K562 (cell line): ENCODE measurements around the gene FAM110D. TPM values are rescaled to one million over a fixed set of nuclear protein-coding genes. Genes with fewer than 3 reads are reported as not detected.

ENCODE experiments used
- ARID2 ChIP-seq: fragments of 450-650 bp; IDR thresholded peaks from 2 replicates; pipeline ENCODE4 v1.6.1; 2017; ENCODE audit warnings: antibody characterized with exemption, mild to moderate bottlenecking
- CC2D1A ChIP-seq: fragments of 450-650 bp; IDR thresholded peaks from 2 replicates; pipeline ENCODE4 v1.6.1; 2017; ENCODE audit warnings: mild to moderate bottlenecking
- DNMT1 ChIP-seq: fragments of 450-650 bp; IDR thresholded peaks from 2 replicates; pipeline ENCODE4 v1.6.1; 2016; ENCODE audit warnings: antibody characterized with exemption, mild to moderate bottlenecking
- E2F3 ChIP-seq: fragments of 250-450 bp; sonication (Bioruptor Pico); IDR thresholded peaks from 2 replicates; pipeline ENCODE4 v1.4.0; 2020; ENCODE audit warnings: mild to moderate bottlenecking
- ERF ChIP-seq: fragments of 450-650 bp; formaldehyde crosslinking; IDR thresholded peaks from 2 replicates; pipeline ENCODE4 v1.4.0; 2020; ENCODE audit warnings: mild to moderate bottlenecking, mixed read lengths
- FOXK2 ChIP-seq, 2 experiments: fragments of 450-650 bp; IDR thresholded peaks in 1 of 2; conservative IDR thresholded peaks in 1 of 2; 2 replicates each; pipeline ENCODE4 v1.6.1; 2016; ENCODE audit warnings: low read depth in 2 of 2, mild to moderate bottlenecking in 1 of 2
- MCM3 ChIP-seq: fragments of 450-650 bp; IDR thresholded peaks from 2 replicates; pipeline ENCODE4 v1.6.1; 2016
- PCBP1 ChIP-seq: fragments of 200-400 bp; formaldehyde crosslinking; IDR thresholded peaks from 2 replicates; pipeline ENCODE4 v1.6.1; 2018; ENCODE audit warnings: mild to moderate bottlenecking, low read depth, low read length; ENCODE audit not compliant: poor library complexity, severe bottlenecking
- PCBP2 ChIP-seq: fragments of 200-400 bp; formaldehyde crosslinking; IDR thresholded peaks from 2 replicates; pipeline ENCODE4 v1.6.1; 2018; ENCODE audit warnings: low read length, low read depth, mild to moderate bottlenecking, moderate library complexity; ENCODE audit not compliant: poor library complexity, severe bottlenecking
- PTBP1 ChIP-seq: fragments of 200-400 bp; formaldehyde crosslinking; IDR thresholded peaks from 2 replicates; pipeline ENCODE4 v1.6.1; 2017; ENCODE audit warnings: low read depth, low read length
- SMARCB1 ChIP-seq: IDR thresholded peaks from 2 replicates; pipeline ENCODE4 v1.6.1; 2011; ENCODE audit warnings: improper control_type of control experiment, low read depth; ENCODE audit not compliant: insufficient read length
- SMARCE1 ChIP-seq: fragments of 450-650 bp; IDR thresholded peaks from 2 replicates; pipeline ENCODE4 v1.7.1; 2016; ENCODE audit warnings: mild to moderate bottlenecking
- SNIP1 ChIP-seq: fragments of 450-650 bp; IDR thresholded peaks from 2 replicates; pipeline ENCODE4 v1.7.1; 2017; ENCODE audit warnings: low read depth, mild to moderate bottlenecking
- SREBF1 ChIP-seq: fragments of 150-350 bp; IDR thresholded peaks from 2 replicates; pipeline ENCODE4 v1.6.1; 2014; ENCODE audit warnings: antibody characterized with exemption, low read depth, low read length, borderline replicate concordance
- STAT5A ChIP-seq: IDR thresholded peaks from 2 replicates; pipeline ENCODE4 v1.6.1; 2012; ENCODE audit warnings: low read length, inconsistent platforms, borderline replicate concordance
- XRCC5 ChIP-seq: fragments of 200-400 bp; formaldehyde crosslinking; IDR thresholded peaks from 2 replicates; pipeline ENCODE4 v1.6.1; 2017; ENCODE audit warnings: low read depth, mild to moderate bottlenecking, low read length
- ZNF224 ChIP-seq: sonication (generic); formaldehyde crosslinking; IDR thresholded peaks from 2 replicates; pipeline ENCODE4 v1.8.0; 2022; ENCODE audit warnings: mild to moderate bottlenecking, missing genetic modification reagents
- ZNF551 ChIP-seq: fragments of 250-450 bp; sonication (Bioruptor Pico); IDR thresholded peaks from 2 replicates; pipeline ENCODE4 v1.5.0; 2021; ENCODE audit warnings: mild to moderate bottlenecking, moderate library complexity
- ZNF586 ChIP-seq: fragments of 450-650 bp; formaldehyde crosslinking; conservative IDR thresholded peaks from 2 replicates; pipeline ENCODE4 v1.4.0; 2020; ENCODE audit warnings: mild to moderate bottlenecking, moderate library complexity
- polyA plus RNA-seq, 8 experiments: library from polyadenylated mRNA; depleted of rRNA in 4 of 8; stranded (reverse) in 5 of 8; unstranded in 3 of 8; fragments of >200 nt; fragmentation: Nextera tagmentation in 2 of 8; fragmentation: Illumina TruSeq in 1 of 8; extraction: Ambion mirVana in 2 of 8; extraction: Trizol in 1 of 8; gene quantifications; 2 replicates each; pipeline versions ENCODE4 v1.2.1 to v1.2.3, GENCODE V29; 2011 to 2014; ENCODE audit warnings: inconsistent platforms in 1 of 8, missing spikeins in 1 of 8
- total RNA-seq, 7 experiments: library from RNA; depleted of rRNA in 6 of 7; stranded (reverse); fragments of >200 nt in 6 of 7; fragmentation: Illumina TruSeq in 2 of 7; extraction: Trizol in 2 of 7; gene quantifications; 2 replicates each; pipeline versions ENCODE4 v1.2.1 to v1.2.3, GENCODE V29; 2011 to 2021; ENCODE audit warnings: low replicate concordance in 1 of 7
- TF ChIP-seq, protein P1 (sequence below): fragments of 450-650 bp; conservative IDR thresholded peaks from 2 replicates; pipeline ENCODE4 v1.6.1; 2016; ENCODE audit warnings: missing genetic modification characterization, low read depth, mild to moderate bottlenecking, missing compliant biosample characterization, moderate library complexity
- TF ChIP-seq, protein P2 (sequence below): fragments of 250-450 bp; sonication (Bioruptor Pico); IDR thresholded peaks from 2 replicates; pipeline ENCODE4 v1.8.0; 2021; ENCODE audit warnings: mild to moderate bottlenecking, moderate library complexity
- TF ChIP-seq, protein P3 (sequence below): sonication (generic); formaldehyde crosslinking; IDR thresholded peaks from 2 replicates; pipeline ENCODE4 v1.8.0; 2022; ENCODE audit warnings: missing genetic modification reagents, mild to moderate bottlenecking, borderline replicate concordance
- TF ChIP-seq, protein P4 (sequence below): sonication (generic); IDR thresholded peaks from 2 replicates; pipeline ENCODE4 v1.6.1; 2016
- TF ChIP-seq, protein P5 (sequence below): fragments of 450-650 bp; formaldehyde crosslinking; IDR thresholded peaks from 2 replicates; pipeline ENCODE4 v1.4.0; 2022; ENCODE audit warnings: mild to moderate bottlenecking, moderate library complexity

Gene FAM110D
- total and polyA plus RNA-seq, 9 of the 15 experiments (the other 6 are each of a cell fraction or from before 2014, with no cell fraction given): 0.04 to 1.1 (median 0.33) TPM

DNA sequence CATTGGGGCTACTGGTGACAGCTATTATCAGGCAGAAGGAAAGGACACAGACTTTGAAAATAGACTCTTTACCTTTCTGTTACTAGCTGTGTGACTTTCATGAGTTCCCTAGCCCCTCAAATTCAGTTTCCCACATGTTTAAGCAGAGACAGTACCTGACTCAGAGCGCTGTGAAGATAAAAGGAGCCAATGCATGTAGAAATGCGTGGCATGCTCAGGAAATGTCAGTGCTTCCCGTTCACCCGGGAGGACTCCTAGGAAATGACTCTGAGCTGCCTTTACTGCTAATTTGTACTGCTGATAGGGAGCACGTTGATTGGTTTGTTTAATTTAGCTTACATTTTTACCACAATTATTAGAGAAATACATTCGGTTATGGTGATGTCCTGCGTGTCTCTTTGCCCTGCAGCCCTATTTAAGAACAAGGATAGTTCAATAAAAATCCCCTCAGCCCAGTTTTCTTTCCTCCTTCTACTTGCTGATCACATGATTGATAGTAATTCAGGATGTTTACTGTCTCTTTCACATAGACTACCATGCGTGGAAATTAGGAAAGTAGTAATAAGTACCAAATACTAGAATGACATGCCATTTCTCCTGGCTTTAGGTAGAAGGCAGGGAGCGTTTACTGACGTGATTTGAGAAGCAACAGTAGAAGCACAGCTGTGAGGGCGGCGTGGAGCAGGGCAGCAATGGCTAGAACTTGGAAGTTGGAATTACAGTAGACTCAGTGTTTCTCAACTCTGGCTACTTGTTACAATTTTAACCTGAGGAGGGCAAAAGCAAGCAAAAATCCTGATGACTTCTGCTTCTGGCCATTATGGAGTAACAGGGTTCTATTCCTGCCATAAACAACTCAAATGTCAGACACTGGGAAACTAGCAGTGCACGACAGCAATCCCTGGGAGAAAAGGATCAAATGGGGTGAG, 31.4 kb upstream of the FAM110D start (continued):
- TF ChIP-seq, protein P1, sequence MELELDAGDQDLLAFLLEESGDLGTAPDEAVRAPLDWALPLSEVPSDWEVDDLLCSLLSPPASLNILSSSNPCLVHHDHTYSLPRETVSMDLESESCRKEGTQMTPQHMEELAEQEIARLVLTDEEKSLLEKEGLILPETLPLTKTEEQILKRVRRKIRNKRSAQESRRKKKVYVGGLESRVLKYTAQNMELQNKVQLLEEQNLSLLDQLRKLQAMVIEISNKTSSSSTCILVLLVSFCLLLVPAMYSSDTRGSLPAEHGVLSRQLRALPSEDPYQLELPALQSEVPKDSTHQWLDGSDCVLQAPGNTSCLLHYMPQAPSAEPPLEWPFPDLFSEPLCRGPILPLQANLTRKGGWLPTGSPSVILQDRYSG (tag): peak; percentile 68
- TF ChIP-seq STAT5A: no peak
- TF ChIP-seq, protein P2, sequence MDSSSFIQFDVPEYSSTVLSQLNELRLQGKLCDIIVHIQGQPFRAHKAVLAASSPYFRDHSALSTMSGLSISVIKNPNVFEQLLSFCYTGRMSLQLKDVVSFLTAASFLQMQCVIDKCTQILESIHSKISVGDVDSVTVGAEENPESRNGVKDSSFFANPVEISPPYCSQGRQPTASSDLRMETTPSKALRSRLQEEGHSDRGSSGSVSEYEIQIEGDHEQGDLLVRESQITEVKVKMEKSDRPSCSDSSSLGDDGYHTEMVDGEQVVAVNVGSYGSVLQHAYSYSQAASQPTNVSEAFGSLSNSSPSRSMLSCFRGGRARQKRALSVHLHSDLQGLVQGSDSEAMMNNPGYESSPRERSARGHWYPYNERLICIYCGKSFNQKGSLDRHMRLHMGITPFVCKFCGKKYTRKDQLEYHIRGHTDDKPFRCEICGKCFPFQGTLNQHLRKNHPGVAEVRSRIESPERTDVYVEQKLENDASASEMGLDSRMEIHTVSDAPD: no peak
- TF ChIP-seq, protein P3, sequence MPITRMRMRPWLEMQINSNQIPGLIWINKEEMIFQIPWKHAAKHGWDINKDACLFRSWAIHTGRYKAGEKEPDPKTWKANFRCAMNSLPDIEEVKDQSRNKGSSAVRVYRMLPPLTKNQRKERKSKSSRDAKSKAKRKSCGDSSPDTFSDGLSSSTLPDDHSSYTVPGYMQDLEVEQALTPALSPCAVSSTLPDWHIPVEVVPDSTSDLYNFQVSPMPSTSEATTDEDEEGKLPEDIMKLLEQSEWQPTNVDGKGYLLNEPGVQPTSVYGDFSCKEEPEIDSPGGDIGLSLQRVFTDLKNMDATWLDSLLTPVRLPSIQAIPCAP (CRISPR knock-in tag): no peak
- TF ChIP-seq ZNF586 (CRISPR knock-in tag): no peak
- no peak for TF ChIP-seq MCM3
- no peak for TF ChIP-seq SREBF1
- peak; percentile 7; the same call in 1 of the 2 replicates for TF ChIP-seq SMARCE1
- TF ChIP-seq CC2D1A: no peak
- TF ChIP-seq, protein P4, sequence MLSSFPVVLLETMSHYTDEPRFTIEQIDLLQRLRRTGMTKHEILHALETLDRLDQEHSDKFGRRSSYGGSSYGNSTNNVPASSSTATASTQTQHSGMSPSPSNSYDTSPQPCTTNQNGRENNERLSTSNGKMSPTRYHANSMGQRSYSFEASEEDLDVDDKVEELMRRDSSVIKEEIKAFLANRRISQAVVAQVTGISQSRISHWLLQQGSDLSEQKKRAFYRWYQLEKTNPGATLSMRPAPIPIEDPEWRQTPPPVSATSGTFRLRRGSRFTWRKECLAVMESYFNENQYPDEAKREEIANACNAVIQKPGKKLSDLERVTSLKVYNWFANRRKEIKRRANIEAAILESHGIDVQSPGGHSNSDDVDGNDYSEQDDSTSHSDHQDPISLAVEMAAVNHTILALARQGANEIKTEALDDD: no peak
- no peak; the same call in 1 of the 2 replicates for TF ChIP-seq ARID2
- TF ChIP-seq ZNF224 (CRISPR knock-in tag): peak; percentile 41; the same call in 1 of the 2 replicates
- peak; percentile 55; the same call in 1 of the 2 replicates for TF ChIP-seq ZNF551 (CRISPR knock-in tag)
- 0 out of 4 replicates have a peak, but pooled peaks have one; percentile 30 to 42 for TF ChIP-seq FOXK2 (conservative IDR thresholded peaks at IDR 0.05 in 1 of 2, IDR thresholded peaks at IDR 0.05 in 1 of 2; ENCODE audit: low read depth in 2 of 2)
- peak; percentile 10; the same call in 1 of the 2 replicates for TF ChIP-seq E2F3 (CRISPR knock-in tag)
- no peak for TF ChIP-seq PTBP1
- TF ChIP-seq PCBP2: no peak
- TF ChIP-seq, protein P5, sequence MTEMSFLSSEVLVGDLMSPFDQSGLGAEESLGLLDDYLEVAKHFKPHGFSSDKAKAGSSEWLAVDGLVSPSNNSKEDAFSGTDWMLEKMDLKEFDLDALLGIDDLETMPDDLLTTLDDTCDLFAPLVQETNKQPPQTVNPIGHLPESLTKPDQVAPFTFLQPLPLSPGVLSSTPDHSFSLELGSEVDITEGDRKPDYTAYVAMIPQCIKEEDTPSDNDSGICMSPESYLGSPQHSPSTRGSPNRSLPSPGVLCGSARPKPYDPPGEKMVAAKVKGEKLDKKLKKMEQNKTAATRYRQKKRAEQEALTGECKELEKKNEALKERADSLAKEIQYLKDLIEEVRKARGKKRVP: peak; percentile 59; the same call in 1 of the 2 replicates
- TF ChIP-seq DNMT1: no peak
- TF ChIP-seq PCBP1: no peak
- no peak for TF ChIP-seq ERF
- TF ChIP-seq XRCC5: no peak
- peak; percentile 39 for TF ChIP-seq SMARCB1
- no peak for TF ChIP-seq SNIP1
